ENCODE measurements around the gene FRAS1. TPM values are rescaled to one million over a fixed set of nuclear protein-coding genes. Genes with fewer than 3 reads are reported as not detected.
"Not testable (repeated sequence)": the region's sequence is repeated elsewhere in the genome, so short reads cannot be mapped to it uniquely, and the experiment has no call there.

The FRAS1 gene
- total and polyA plus RNA-seq, 3 experiments from 2014 or later, result not detected

DNA sequence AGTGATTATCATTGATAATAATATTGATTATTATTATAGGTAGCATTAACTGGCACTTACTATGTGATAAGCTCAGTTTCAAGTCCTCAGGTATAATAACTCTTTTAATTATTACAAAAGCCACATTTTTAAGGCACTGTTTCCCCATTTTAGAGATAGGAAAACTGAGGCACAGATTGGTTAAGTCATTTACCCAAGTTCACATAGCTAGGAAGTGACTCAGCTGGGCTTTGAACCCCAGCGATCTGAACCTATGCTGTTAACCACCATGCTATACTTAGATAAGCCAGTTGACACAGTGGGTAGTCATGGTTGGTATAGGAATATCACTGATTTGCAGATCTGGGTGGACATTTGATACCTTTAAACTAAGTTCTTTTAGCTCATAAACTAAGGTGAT is 110.4 kb downstream of the FRAS1 start:
- POLR2A ChIA-PET, result no interaction called here
- Mint-ChIP-seq H3K9me3 (peaks cover 0 to 2% (median 0%) of the 10 kb centered on the region in 5 donors), H3K27ac (no peak overlapping the region), H3K4me1 (peaks cover 2 to 4% (median 4%) of the 10 kb centered on the region in 3 donors), H3K27me3 (peaks cover 2 to 5% of the 10 kb centered on the region in 2 donors), H3K4me3 (no peak overlapping the region), H3K36me3 (no peaks in the 10 kb centered on the region)
- H3K27ac ChIP-seq (ENCODE audit: low read depth, low read length), result no peak overlapping the region
- H3K4me1 ChIP-seq (ENCODE audit: insufficient read depth, low read length), result no peaks in the 10 kb centered on the region
- H3K4me3 ChIP-seq (ENCODE audit: low read length), result no peak overlapping the region
- CTCF ChIA-PET, result no interaction called here
- H3K36me3 ChIP-seq (ENCODE audit: insufficient read depth, low read length), result no peaks in the 10 kb centered on the region
- no peak for DNase-seq
- no peaks in the 10 kb centered on the region for H3K9me3 ChIP-seq (ENCODE audit: low read length)
- H3K27me3 ChIP-seq (ENCODE audit: insufficient read depth, low read length, poor library complexity, severe bottlenecking), result no peaks in the 10 kb centered on the region

DNA sequence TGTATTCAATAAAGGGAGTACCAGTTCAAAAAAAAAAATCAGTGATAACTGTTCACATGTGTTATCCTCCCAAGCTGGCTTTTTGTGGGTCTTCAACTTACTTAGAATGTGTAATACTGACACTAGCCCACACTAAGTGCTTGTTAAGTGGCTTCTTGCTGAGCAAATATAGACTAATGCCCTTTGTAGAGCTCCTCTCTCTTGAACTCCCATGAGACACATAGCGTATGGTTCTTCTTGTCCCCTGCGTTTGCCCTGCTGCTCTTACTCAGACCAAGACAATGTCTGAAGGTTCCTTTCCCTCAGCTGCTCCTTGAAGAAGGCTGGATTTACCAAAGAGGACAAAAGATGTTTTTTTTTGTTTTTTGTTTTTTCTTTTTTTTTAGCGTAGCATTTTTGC is 110.9 kb downstream of the FRAS1 start:
- no peak for DNase-seq
- H3K36me3 ChIP-seq (ENCODE audit: insufficient read depth, low read length), result no peaks in the 10 kb centered on the region
- ChIA-PET POLR2A (no interaction called here), CTCF (no interaction called here)
- Mint-ChIP-seq H3K4me3 (no peak overlapping the region), H3K4me1 (peaks cover 2 to 4% (median 4%) of the 10 kb centered on the region in 3 donors), H3K27ac (no peak overlapping the region), H3K36me3 (no peaks in the 10 kb centered on the region), H3K9me3 (peaks cover 0 to 2% (median 0%) of the 10 kb centered on the region in 5 donors), H3K27me3 (peaks cover 2 to 5% of the 10 kb centered on the region in 2 donors)
- H3K4me1 ChIP-seq (ENCODE audit: insufficient read depth, low read length), result no peaks in the 10 kb centered on the region
- no peak overlapping the region for H3K27ac ChIP-seq (ENCODE audit: low read depth, low read length)
- no peaks in the 10 kb centered on the region for H3K9me3 ChIP-seq (ENCODE audit: low read length)
- H3K27me3 ChIP-seq (ENCODE audit: insufficient read depth, low read length, poor library complexity, severe bottlenecking), result no peaks in the 10 kb centered on the region
- no peak overlapping the region for H3K4me3 ChIP-seq (ENCODE audit: low read length)

DNA sequence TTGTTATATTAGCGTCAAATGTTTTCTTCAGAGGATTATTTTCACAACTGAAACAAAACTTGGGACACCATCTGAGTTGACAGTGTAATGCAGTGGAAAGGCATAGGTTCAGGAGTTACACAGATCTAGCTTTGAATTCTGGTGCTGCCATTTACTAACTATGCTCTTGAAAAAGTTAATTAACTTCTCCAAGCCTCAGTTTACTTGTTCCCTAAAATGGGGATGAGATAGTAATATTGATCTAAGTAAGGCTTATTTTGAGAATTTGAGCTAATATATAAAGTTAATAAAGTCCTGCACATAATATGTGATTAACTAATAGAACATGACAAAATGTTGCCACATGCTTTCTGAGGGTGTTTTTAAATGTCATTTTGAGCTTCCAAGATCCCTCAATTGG is 112.6 kb downstream of the FRAS1 start:
- no peak for DNase-seq
- no peak overlapping the region for H3K4me3 ChIP-seq (ENCODE audit: low read length)
- peaks cover 0 to 5% of the 10 kb centered on the region in 2 donors for H3K27me3 Mint-ChIP-seq
- H3K36me3 Mint-ChIP-seq, result no peaks in the 10 kb centered on the region
- H3K4me3 Mint-ChIP-seq, result no peak overlapping the region
- H3K9me3 ChIP-seq (ENCODE audit: low read length), result no peaks in the 10 kb centered on the region
- no peaks in the 10 kb centered on the region for H3K4me1 ChIP-seq (ENCODE audit: insufficient read depth, low read length)
- CTCF ChIA-PET, result no interaction called here
- no peak overlapping the region for H3K27ac ChIP-seq (ENCODE audit: low read depth, low read length)
- POLR2A ChIA-PET, result no interaction called here
- peaks cover 2 to 4% (median 4%) of the 10 kb centered on the region in 3 donors for H3K4me1 Mint-ChIP-seq
- H3K27ac Mint-ChIP-seq, result no peak overlapping the region
- H3K36me3 ChIP-seq (ENCODE audit: insufficient read depth, low read length), result no peaks in the 10 kb centered on the region
- H3K27me3 ChIP-seq (ENCODE audit: insufficient read depth, low read length, poor library complexity, severe bottlenecking), result no peaks in the 10 kb centered on the region
- no peaks in the 10 kb centered on the region for H3K9me3 Mint-ChIP-seq

DNA sequence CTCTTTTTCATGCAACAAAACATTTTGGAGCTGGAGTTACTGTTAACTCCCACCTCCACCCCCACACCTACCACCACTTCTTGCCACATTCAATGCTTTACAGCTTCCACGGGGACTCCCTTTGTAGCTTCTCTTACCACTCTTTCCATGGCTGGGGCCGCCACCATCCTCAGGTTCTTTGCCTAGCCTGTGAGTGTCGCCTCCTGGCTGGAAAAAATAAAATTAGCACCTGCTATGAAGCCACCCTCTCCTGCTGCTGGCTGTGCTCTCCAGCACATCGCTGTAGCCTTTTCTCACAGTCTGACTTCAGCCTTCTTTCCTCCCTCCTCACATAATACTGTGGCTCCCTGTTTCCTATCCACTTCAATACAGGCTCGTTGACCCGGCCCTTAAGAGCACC is 114.4 kb downstream of the FRAS1 start:
- Histone ChIP-seq H3K4me3 (ENCODE audit: low read length) (no peak overlapping the region), H3K36me3 (ENCODE audit: insufficient read depth, low read length) (no peaks in the 10 kb centered on the region), H3K27ac (ENCODE audit: low read depth, low read length) (no peak overlapping the region), H3K27me3 (ENCODE audit: insufficient read depth, low read length, poor library complexity, severe bottlenecking) (no peaks in the 10 kb centered on the region), H3K9me3 (ENCODE audit: low read length) (no peaks in the 10 kb centered on the region), H3K4me1 (ENCODE audit: insufficient read depth, low read length) (no peaks in the 10 kb centered on the region)
- no peak for DNase-seq
- no peak overlapping the region for H3K4me3 Mint-ChIP-seq
- H3K9me3 Mint-ChIP-seq, result peaks cover 0 to 2% (median 0%) of the 10 kb centered on the region in 5 donors
- peaks cover 0 to 9% of the 10 kb centered on the region in 2 donors for H3K27me3 Mint-ChIP-seq
- CTCF ChIA-PET, result no interaction called here
- peaks cover 2 to 4% (median 4%) of the 10 kb centered on the region in 3 donors for H3K4me1 Mint-ChIP-seq
- peak overlapping the region in 1 of 8 donors; percentile 49 for H3K27ac Mint-ChIP-seq
- no peaks in the 10 kb centered on the region for H3K36me3 Mint-ChIP-seq
- POLR2A ChIA-PET, result no interaction called here

DNA sequence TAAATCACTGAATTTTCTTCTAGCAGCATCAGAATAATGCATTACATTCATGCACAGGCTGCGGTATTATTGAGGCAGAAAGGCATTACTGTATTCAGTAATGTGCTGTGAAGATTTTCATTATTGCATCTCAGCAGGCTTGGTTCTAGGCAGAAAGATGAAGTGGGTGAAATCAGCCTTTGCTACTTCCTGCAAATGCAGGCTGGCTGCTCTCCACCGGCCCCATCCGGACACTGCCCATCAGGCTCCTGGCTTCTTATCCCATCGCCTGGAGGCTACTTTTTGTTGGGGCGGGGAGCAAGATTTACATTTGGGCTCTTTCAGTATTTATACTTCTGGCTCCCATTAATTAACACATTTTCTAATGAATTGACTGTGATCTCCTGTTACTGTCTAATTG is 117.8 kb downstream of the FRAS1 start:
- Histone ChIP-seq H3K4me1 (ENCODE audit: insufficient read depth, low read length) (no peaks in the 10 kb centered on the region), H3K27me3 (ENCODE audit: insufficient read depth, low read length, poor library complexity, severe bottlenecking) (no peaks in the 10 kb centered on the region), H3K4me3 (ENCODE audit: low read length) (no peak overlapping the region), H3K27ac (ENCODE audit: low read depth, low read length) (no peak overlapping the region), H3K9me3 (ENCODE audit: low read length) (no peaks in the 10 kb centered on the region), H3K36me3 (ENCODE audit: insufficient read depth, low read length) (no peaks in the 10 kb centered on the region)
- ChIA-PET CTCF (no interaction called here), POLR2A (no interaction called here)
- no peaks in the 10 kb centered on the region for H3K4me1 Mint-ChIP-seq
- H3K36me3 Mint-ChIP-seq, result no peaks in the 10 kb centered on the region
- no peak for DNase-seq
- H3K9me3 Mint-ChIP-seq, result peaks cover 0 to 5% (median 0%) of the 10 kb centered on the region in 5 donors
- peaks cover 3 to 9% of the 10 kb centered on the region in 2 donors for H3K27me3 Mint-ChIP-seq
- no peak overlapping the region for H3K4me3 Mint-ChIP-seq
- H3K27ac Mint-ChIP-seq, result no peak overlapping the region

DNA sequence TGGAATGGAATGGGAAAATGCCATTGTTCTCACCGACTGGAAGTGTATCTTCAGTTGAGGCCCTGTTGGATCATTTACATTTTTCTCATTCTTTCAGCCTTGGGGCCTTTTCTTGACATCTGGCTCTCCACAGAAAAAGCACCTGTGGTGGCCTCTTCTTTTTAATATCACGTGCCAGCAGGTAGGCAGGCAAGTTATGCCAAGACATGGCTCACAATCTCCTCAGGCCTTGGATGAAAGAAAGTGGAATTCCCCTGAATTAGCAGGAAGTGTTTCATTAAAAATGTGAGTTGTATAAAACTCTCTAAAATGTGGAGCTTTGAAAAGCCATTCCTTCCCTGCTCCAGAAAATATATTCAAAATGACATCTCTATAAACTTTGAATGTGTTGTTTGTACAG is 122.1 kb downstream of the FRAS1 start:
- Histone ChIP-seq H3K27me3 (ENCODE audit: insufficient read depth, low read length, poor library complexity, severe bottlenecking) (no peaks in the 10 kb centered on the region), H3K4me3 (ENCODE audit: low read length) (no peak overlapping the region), H3K36me3 (ENCODE audit: insufficient read depth, low read length) (no peaks in the 10 kb centered on the region), H3K4me1 (ENCODE audit: insufficient read depth, low read length) (no peaks in the 10 kb centered on the region), H3K9me3 (ENCODE audit: low read length) (no peaks in the 10 kb centered on the region), H3K27ac (ENCODE audit: low read depth, low read length) (no peak overlapping the region)
- peaks cover 3 to 4% of the 10 kb centered on the region in 2 donors for H3K27me3 Mint-ChIP-seq
- H3K27ac Mint-ChIP-seq, result no peak overlapping the region
- ChIA-PET CTCF (no interaction called here), POLR2A (no interaction called here)
- H3K4me3 Mint-ChIP-seq, result no peak overlapping the region
- H3K4me1 Mint-ChIP-seq, result no peaks in the 10 kb centered on the region
- no peaks in the 10 kb centered on the region for H3K36me3 Mint-ChIP-seq
- peaks cover 0 to 5% (median 0%) of the 10 kb centered on the region in 5 donors for H3K9me3 Mint-ChIP-seq
- no peak for DNase-seq

DNA sequence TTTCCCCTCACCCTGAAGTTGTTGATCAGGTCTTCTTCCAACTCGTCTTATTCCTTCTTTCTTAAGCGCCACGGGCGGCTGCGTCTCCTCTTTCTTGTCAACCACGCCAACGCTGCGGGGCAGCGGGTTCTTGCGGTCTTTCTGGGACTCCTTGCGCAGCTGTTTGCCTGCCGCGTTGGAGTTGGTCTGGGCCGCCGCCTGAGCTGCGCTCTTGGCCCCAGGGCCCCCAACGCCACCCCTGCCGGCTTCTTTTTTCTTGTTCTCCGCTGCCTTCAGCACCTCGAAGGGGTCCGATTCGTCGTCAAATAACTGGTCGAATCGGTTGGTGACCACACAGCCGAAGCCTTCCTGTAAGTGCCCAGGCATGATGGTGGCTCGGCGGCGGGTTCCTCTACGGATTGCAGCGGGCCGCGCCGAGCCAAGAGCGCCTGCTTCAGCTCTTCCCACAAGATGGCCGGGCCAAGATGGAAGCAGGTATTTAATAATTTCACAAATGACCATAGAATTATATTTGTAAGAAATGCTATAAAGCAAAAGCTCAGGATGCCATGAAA is 124.6 kb downstream of the FRAS1 start:
- H3K9me3 Mint-ChIP-seq; H3K4me3 Mint-ChIP-seq; H3K4me3 ChIP-seq (ENCODE audit: low read length); POLR2A ChIA-PET; H3K27me3 Mint-ChIP-seq; H3K36me3 Mint-ChIP-seq; H3K4me1 Mint-ChIP-seq; H3K27ac ChIP-seq (ENCODE audit: low read depth, low read length); H3K9me3 ChIP-seq (ENCODE audit: low read length); H3K4me1 ChIP-seq (ENCODE audit: insufficient read depth, low read length); CTCF ChIA-PET; H3K27me3 ChIP-seq (ENCODE audit: insufficient read depth, low read length, poor library complexity, severe bottlenecking); H3K36me3 ChIP-seq (ENCODE audit: insufficient read depth, low read length); DNase-seq; H3K27ac Mint-ChIP-seq: not testable (repeated sequence)

DNA sequence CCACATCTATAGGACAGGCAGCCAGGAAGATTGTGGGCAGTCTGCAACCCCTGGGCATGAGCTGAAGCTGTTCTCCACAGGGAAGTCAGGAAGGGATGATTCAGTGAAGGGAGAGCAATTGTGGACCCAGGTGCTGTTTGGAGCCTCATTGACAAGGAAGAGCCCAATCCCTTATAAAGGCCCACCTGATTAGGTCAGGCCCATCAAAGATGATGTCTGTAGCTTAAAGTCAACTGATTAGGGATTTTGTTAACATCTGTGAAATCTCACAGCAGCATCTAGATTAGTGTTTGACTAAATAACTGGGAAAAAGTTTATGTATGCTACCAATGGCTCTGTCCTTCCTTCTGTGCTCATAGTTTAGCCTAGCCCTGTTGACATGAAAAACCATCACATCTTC is 127.5 kb downstream of the FRAS1 start:
- H3K4me1 ChIP-seq (ENCODE audit: insufficient read depth, low read length), result no peaks in the 10 kb centered on the region
- no peak overlapping the region for H3K4me3 ChIP-seq (ENCODE audit: low read length)
- H3K4me3 Mint-ChIP-seq, result no peak overlapping the region
- no peaks in the 10 kb centered on the region for H3K9me3 Mint-ChIP-seq
- H3K27ac ChIP-seq (ENCODE audit: low read depth, low read length), result no peak overlapping the region
- no peaks in the 10 kb centered on the region for H3K27me3 ChIP-seq (ENCODE audit: insufficient read depth, low read length, poor library complexity, severe bottlenecking)
- H3K27me3 Mint-ChIP-seq, result peaks cover 0 to under 1% of the 10 kb centered on the region in 2 donors
- H3K36me3 ChIP-seq (ENCODE audit: insufficient read depth, low read length), result no peaks in the 10 kb centered on the region
- H3K27ac Mint-ChIP-seq, result no peak overlapping the region
- no peaks in the 10 kb centered on the region for H3K4me1 Mint-ChIP-seq
- POLR2A ChIA-PET, result no interaction called here
- CTCF ChIA-PET, result no interaction called here
- no peak for DNase-seq
- H3K9me3 ChIP-seq (ENCODE audit: low read length), result no peaks in the 10 kb centered on the region
- H3K36me3 Mint-ChIP-seq, result no peaks in the 10 kb centered on the region

DNA sequence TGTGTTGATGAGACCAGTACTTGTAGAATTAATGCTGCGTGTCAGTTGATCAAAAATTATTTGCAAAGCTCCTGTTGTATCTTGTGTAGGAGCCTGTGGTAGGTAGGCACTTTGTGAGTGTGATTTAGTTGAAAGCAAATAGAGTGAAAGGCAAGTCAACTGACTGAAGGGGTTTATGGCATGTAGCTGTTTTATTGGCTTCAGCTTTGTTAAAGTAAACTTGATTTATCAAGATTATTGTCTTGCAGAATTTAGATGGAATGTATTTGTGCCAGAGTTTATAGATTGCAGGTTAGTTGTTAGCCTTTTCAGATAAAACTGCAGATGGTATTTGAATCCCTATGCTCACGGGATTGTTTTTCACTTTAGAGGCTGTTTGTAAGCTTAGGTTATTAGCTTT is 128.0 kb downstream of the FRAS1 start:
- Mint-ChIP-seq H3K4me1 (no peaks in the 10 kb centered on the region), H3K27me3 (no peaks in the 10 kb centered on the region), H3K9me3 (no peaks in the 10 kb centered on the region), H3K36me3 (no peaks in the 10 kb centered on the region), H3K4me3 (no peak overlapping the region), H3K27ac (no peak overlapping the region)
- Histone ChIP-seq H3K36me3 (ENCODE audit: insufficient read depth, low read length) (no peaks in the 10 kb centered on the region), H3K4me3 (ENCODE audit: low read length) (no peak overlapping the region), H3K27ac (ENCODE audit: low read depth, low read length) (no peak overlapping the region), H3K4me1 (ENCODE audit: insufficient read depth, low read length) (no peaks in the 10 kb centered on the region), H3K9me3 (ENCODE audit: low read length) (no peaks in the 10 kb centered on the region), H3K27me3 (ENCODE audit: insufficient read depth, low read length, poor library complexity, severe bottlenecking) (no peaks in the 10 kb centered on the region)
- no peak for DNase-seq
- ChIA-PET POLR2A (no interaction called here), CTCF (no interaction called here)
